CD4-positive, alpha-beta T cell treated with Interleukin-1 beta for 1 hour (primary cell): ENCODE data around the gene CBX5.
"Not testable (repeated sequence)": the region's sequence is repeated elsewhere in the genome, so short reads cannot be mapped to it uniquely, and the experiment has no call there.

ENCODE experiments used
- DNase-seq, 2 donors: peaks; one replicate each; pipeline ENCODE4 v3.0.0-alpha.2; 2020 to 2022

The CBX5 gene

GRCh38 chr12:54265364-54265812 lies 14.5 kb downstream of the CBX5 start:
- no peak for DNase-seq

DNA sequence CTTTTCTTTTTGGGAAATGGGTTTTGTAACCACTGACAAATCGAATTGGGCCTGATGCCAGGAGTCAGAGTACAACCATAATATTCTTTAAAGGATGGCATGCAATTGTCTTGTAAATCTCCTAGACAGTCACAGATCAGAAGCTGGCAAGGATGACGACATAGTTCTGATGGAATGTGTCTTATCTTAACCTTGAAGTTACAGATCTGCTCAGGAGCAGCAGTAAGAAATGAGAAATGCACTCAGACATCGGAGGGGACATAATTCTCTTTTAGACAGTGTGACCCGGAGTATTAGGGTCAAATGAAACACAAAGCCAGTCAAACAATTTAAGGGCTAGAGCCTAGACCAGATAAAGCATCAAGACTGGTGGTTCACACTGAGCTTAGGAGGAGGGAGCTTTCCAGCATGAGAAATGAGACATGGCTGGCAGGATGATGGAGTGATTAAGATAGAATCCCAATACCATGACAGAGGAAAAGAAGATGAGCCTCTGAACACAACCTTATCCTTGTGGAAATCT lies 17.5 kb downstream of the CBX5 start:
- no peak for DNase-seq

- no peak for DNase-seq
These were observed 18.0 kb downstream of the CBX5 start for GRCh38 chr12:54261815-54262402.

DNA sequence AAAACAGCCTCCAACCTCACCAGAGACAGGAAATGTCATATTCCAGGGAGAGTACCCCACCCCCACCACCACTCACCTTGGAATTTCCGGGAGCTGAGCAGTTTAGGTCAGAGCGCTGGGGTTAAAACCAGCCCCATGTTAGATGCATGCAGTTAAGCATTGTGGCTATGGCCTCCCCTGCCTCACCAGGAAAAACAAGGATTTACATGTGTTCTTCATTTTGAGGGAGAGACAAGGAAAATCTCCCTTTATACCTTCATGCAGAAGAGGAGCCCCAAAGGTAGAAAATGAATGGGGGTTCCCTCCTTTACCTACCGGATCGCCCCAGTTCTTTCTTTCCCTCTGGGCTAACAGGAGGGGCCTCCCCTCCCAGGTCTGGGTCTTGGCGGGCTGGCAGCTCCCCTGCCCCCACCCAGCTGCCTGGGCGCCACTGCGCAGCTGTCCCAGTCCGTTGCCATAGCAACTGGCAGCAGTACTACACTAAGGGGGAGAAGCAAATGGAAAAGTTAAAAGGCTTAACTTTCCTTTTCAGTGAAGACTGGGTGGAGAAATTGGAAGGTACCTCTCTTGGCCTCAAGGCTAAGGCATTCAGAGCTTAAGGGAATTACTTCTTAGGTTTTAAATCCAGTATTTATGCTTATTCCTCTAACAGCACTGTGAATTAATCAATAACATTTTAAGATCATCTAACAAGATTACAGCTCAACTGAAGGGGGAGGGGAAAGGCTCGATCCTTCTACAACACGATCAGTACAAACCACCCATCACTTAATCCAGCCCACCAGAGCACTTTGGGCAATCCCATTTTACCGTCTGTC lies 20.5 kb downstream of the CBX5 start:
- peak; percentile 31 to 76 for DNase-seq

GRCh38 chr12:54258201-54258681 lies 21.7 kb downstream of the CBX5 start:
- no peak for DNase-seq

DNA sequence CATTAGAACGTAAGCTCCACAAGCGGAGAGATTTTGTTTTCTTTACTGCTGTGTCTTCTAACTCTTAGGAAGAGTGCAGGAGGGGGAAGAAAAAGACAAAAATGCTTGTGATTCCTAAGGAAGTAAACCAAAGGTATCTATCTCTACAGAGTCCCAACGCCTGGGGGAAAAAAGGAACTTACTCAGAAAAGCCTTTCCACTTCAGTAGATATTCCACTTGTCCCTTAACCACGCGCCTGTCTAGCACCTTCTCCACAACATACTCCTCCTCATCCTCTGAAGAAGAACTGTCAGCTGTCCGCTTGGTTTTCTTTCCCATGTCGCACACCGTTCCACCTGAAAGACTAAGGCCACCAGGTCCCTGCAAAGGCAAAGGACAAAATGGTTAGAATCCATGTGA lies 22.6 kb downstream of the CBX5 start:
- no peak for DNase-seq

DNA sequence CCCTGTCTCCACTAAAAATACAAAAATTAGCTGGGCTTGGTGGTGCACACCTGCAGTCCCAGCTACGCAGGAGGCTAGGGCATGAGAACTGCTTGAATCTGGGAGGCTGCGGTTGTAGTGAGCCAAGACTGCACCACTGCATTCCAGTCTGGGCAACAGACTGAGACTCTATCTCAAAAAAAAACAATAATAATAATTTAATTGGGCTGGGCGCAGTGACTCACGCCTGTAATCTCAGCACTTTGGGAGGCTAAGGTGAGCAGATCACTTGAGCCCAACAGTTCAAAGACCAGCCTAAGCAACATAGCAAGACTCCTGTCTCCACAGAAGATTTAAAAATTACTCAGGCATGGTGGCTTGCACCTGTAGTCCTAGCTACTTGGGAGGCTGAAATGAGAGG lies 26.7 kb downstream of the CBX5 start:
- DNase-seq, result no peak

- DNase-seq, result peak; percentile 12 to 63
These were observed 28.1 kb downstream of the CBX5 start for GRCh38 chr12:54251667-54252284.

GRCh38 chr12:54249489-54249888 lies 30.4 kb downstream of the CBX5 start:
- DNase-seq, result no peak

DNA sequence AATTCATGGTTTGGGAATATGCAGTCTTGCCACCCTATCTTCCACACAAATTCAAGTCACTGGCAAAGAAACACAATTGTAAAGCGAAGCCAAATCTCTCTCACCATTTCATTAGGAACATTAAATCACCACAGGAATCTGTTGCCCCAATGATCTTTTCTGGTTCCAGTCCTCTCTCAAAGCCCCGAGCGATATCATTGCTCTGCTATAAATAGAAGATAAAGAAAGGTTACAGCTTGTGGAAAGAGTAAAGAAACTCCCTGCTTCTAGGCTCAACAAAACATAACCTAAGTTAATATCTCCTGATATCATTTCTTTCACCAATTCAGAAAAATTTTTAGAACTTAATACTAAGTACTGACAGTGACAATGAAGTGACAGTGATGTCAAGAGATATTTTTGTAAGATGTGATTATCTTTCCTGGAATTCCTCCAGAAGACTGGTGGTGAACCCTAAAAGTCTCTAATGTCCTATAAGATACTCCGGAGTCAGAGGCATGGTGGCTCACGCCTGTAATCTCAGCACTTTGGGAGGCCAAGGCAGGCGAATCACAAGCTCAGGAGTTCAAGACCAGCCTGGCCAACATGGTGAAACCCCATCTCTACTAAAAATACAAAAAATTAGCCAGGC lies 33.8 kb downstream of the CBX5 start:
- DNase-seq, result no peak

- DNase-seq, result no peak
These were observed 38.8 kb downstream of the CBX5 start for GRCh38 chr12:54240971-54241588.

GRCh38 chr12:54240129-54240528 lies 39.8 kb downstream of the CBX5 start:
- no peak for DNase-seq

- DNase-seq, result no peak
These were observed 40.3 kb downstream of the CBX5 start for GRCh38 chr12:54239620-54240019.

- no peak for DNase-seq
These were observed 41.4 kb downstream of the CBX5 start for GRCh38 chr12:54238531-54238930.

DNA sequence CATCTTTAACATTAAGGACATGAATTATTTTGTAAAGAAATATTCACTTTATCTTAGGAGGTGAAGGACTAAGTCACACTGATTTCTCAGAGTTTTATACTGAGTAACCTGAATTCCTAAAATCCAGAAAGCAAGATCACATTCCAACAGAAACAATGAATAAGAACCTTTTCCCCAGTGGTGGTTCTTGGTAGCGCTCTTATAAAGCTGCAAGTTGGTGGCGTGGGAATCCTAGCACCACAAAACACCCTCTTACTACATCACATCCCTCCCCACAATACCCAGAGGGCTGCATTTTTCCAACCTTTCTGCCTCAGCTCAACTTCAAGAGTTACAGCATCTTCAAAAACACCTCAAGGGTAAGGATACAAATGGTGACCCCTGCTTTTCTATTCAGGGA lies 47.1 kb downstream of the CBX5 start:
- no peak for DNase-seq

DNA sequence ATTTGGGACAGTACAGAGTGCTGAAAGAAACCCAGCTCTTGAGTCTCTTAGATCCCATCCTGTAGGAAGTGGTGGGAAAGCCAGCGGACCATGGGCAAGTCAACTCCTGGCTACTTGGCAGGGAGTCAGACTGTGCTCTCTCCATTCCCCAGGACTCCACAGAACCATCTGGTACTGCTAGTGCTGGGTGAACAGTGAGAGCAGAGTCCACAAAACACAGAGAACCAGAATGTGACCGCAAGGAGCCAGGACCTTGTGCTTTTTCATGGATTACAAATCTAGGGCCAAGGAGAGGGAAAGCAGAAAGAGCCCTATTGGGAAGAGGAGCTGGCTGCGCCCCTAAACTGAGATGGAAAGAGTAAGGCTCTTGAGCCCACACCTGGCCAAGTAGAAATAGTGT lies 48.7 kb downstream of the CBX5 start:
- DNase-seq, result not testable (repeated sequence)

GRCh38 chr12:54230555-54230954 lies 49.4 kb downstream of the CBX5 start:
- no peak for DNase-seq

- no peak for DNase-seq
These were observed 50.2 kb downstream of the CBX5 start for GRCh38 chr12:54229624-54230212.

DNA sequence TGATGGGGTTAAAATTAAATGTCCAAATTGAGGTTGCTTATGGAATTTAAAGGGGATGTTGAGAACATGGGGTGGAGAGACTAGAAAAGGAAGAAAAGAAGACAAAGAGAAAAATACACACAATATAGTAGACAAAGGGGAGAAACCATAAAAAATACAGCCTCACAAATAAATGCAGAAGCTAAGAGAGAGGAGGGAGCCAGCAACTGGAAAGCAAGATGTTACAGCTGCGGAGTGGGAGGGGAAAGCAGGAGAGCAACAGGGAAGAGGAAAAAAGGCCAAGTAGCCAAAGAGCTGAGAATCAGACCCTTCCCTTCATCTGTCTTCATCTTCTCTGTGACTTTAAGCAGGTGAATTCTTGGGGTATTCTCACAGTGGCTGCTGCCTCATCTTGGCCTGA lies 51.5 kb downstream of the CBX5 start:
- DNase-seq, result no peak

GRCh38 chr12:54227927-54228326 lies 52.0 kb downstream of the CBX5 start:
- DNase-seq, result not testable (repeated sequence)

DNA sequence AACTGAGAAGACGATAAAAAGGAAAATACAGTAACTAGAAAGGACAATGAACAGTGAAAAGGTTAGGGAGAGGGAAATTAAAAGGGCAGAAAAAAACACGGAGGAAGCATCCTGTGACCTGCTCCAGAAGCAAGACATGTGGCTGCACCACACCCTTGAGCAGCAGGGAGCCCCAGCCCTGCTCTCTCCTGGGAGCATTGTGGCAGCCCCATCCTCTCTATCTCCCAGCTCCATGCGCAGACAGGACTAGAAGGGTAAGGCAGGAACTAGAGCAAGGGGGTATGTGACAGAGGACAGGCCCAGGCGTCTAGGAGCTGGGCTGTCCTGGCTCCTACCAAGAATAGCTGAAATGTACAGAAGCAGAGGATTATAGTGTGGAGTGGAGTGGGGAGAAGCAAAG lies 52.5 kb downstream of the CBX5 start:
- DNase-seq, result no peak

DNA sequence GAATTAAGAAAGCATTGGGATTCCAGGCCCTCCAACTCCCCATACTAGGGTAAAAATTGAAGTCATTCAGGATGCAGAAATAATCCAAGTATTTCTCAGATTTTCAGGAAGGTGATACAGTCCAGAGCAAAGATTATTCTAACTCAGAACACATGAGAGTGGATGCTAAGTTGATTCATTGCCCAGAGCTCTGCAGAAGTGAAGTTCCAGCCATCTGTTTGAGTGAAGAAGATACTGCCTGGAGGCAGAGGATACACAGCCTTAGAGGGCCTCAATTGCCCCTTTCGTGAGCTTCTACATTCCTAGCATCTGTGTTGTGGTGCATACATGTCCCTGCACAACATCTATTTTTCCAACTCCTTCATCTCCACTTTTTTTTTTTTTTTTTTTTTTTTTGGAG lies 54.3 kb downstream of the CBX5 start:
- DNase-seq, result no peak
